CD8-positive, alpha-beta memory T cell (primary cell): ENCODE results near the gene LRCH2. TPM values are rescaled to one million over a fixed set of nuclear protein-coding genes. Genes with fewer than 3 reads are reported as not detected.

Experiments
- CTCF ChIA-PET: fragments of 350-600 bp; sonication (Branson Sonifier 250); formaldehyde crosslinking; loops from one replicate; lab custom pipeline; 2021; ENCODE audit warnings: antibody characterized with exemption; lab: Charles Lee
- POLR2A ChIA-PET: fragments of 350-600 bp; sonication (Branson Sonifier 250); formaldehyde crosslinking; loops from one replicate; lab custom pipeline; 2021; ENCODE audit warnings: antibody characterized with exemption; lab: Charles Lee
- DNase-seq, 5 donors: peaks; one replicate each; pipeline versions ENCODE4 v3.0.0 to v3.0.0-alpha.2; 2020 to 2022; ENCODE audit warnings: mixed read lengths in 1 of 5
- H3K27ac ChIP-seq: one replicate; pipeline ENCODE4 v1.7.0; 2013; ENCODE audit warnings: low read depth, mild to moderate bottlenecking, low read length, moderate library complexity
- H3K27me3 ChIP-seq: 2 replicates; pipeline ENCODE4 v1.7.0; 2013; ENCODE audit warnings: low read length, mild to moderate bottlenecking; ENCODE audit not compliant: insufficient read depth, poor library complexity, severe bottlenecking
- H3K36me3 ChIP-seq: 2 replicates; pipeline ENCODE4 v1.7.0; 2013; ENCODE audit warnings: mild to moderate bottlenecking, low read length, moderate library complexity; ENCODE audit not compliant: insufficient read depth
- H3K4me1 ChIP-seq: 2 replicates; pipeline ENCODE4 v1.7.0; 2013; ENCODE audit warnings: mild to moderate bottlenecking, low read length, moderate library complexity; ENCODE audit not compliant: insufficient read depth
- H3K4me3 ChIP-seq: 2 replicates; pipeline ENCODE4 v1.7.0; 2013; ENCODE audit warnings: mild to moderate bottlenecking, low read length
- H3K9me3 ChIP-seq: 2 replicates; pipeline ENCODE4 v1.7.0; 2013; ENCODE audit warnings: mild to moderate bottlenecking, low read length
- H3K27ac Mint-ChIP-seq, 8 donors: one replicate each; pipeline ENCODE4 v1.8.0; 2020 to 2021; ENCODE audit warnings: mixed read lengths in 8 of 8, mild to moderate bottlenecking in 6 of 8, inconsistent platforms in 3 of 8, moderate library complexity in 3 of 8
- H3K27me3 Mint-ChIP-seq, 2 donors: one replicate each; pipeline ENCODE4 v1.8.0; 2020 to 2021; ENCODE audit warnings: mixed read lengths in 2 of 2, mild to moderate bottlenecking in 1 of 2, moderate library complexity in 1 of 2
- H3K36me3 Mint-ChIP-seq, 3 donors: one replicate each; pipeline ENCODE4 v1.8.0; 2020 to 2021; ENCODE audit warnings: mixed read lengths in 3 of 3, inconsistent platforms in 1 of 3, mild to moderate bottlenecking in 1 of 3
- H3K4me1 Mint-ChIP-seq, 3 donors: one replicate each; pipeline ENCODE4 v1.8.0; 2020 to 2021; ENCODE audit warnings: mixed read lengths in 3 of 3, inconsistent platforms in 1 of 3, mild to moderate bottlenecking in 1 of 3
- H3K4me3 Mint-ChIP-seq, 7 donors: one replicate each; pipeline ENCODE4 v1.8.0; 2020 to 2021; ENCODE audit warnings: mixed read lengths in 7 of 7, mild to moderate bottlenecking in 6 of 7, moderate library complexity in 4 of 7, inconsistent platforms in 2 of 7
- H3K9me3 Mint-ChIP-seq, 5 donors: one replicate each; pipeline ENCODE4 v1.8.0; 2020 to 2022; ENCODE audit warnings: mixed read lengths in 5 of 5, mild to moderate bottlenecking in 3 of 5, moderate library complexity in 2 of 5, inconsistent platforms in 1 of 5
- polyA plus RNA-seq: library from polyadenylated mRNA; unstranded; fragments of 300-500 nt; fragmentation: Illumina TruSeq; gene quantifications from one replicate; pipeline ENCODE4 v1.2.3, GENCODE V29; 2021
- total RNA-seq, 2 experiments: library from RNA; stranded (reverse); gene quantifications; one replicate each; pipeline ENCODE4 v1.2.3, GENCODE V29; 2021

LRCH2 gene
- total and polyA plus RNA-seq, 3 experiments from 2014 or later: not detected

DNA sequence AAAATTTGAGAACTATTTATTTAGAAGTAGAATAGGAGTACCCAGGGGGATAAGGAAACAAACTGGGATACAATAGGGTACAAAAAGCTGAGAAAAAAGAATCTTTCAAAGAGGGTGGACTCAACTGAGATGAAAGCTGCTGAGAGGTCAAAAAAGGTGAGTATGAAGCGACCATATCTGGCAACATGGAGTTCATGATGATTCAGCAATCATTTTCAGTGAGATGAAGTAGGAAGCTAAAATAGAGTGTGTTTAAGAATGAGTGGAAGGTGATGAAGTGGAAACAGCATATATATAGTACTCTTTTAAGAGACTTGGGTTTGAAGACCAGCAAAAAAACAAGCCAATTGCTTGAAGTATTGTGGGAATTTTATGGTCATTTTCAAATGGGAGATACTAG lies 144.5 kb downstream of the LRCH2 start:
- ChIA-PET POLR2A (no interaction called here), CTCF (no interaction called here)
- H3K4me1 ChIP-seq: no peaks in the 10 kb centered on the region
- Mint-ChIP-seq H3K4me1 (no peaks in the 10 kb centered on the region), H3K27me3 (peaks cover 0 to 6% of the 10 kb centered on the region in 2 donors), H3K9me3 (peaks cover 0 to 2% (median 0%) of the 10 kb centered on the region in 5 donors), H3K27ac (no peak overlapping the region), H3K36me3 (no peaks in the 10 kb centered on the region), H3K4me3 (no peak overlapping the region)
- DNase-seq: no peak
- H3K36me3 ChIP-seq: no peaks in the 10 kb centered on the region
- H3K27me3 ChIP-seq: no peaks in the 10 kb centered on the region
- H3K9me3 ChIP-seq: no peaks in the 10 kb centered on the region
- H3K4me3 ChIP-seq: no peak overlapping the region
- H3K27ac ChIP-seq: no peak overlapping the region

DNA sequence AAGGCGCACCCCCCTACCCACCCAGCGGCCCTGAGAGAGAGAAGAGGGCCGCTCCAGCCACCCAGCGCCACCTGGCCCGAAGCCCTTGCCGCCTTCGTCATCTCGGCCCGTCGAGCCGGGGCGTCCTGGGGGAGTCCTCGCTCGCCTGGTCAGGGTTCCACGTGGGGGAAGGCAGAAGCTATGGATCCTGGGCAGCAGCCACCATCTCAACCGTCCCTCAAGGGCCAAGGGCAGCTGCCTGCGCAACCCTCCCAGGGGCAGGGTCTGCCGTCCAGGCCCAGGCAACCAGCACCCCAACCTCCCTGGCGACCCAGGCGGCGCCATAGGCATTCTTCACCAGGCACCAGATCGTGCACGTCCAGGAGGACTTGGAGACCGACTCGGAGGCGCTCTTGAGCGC lies 165.0 kb downstream of the LRCH2 start:
- Histone ChIP-seq H3K27me3 (no peaks in the 10 kb centered on the region), H3K27ac (no peak overlapping the region), H3K4me1 (no peaks in the 10 kb centered on the region), H3K4me3 (no peak overlapping the region), H3K9me3 (no peaks in the 10 kb centered on the region), H3K36me3 (no peaks in the 10 kb centered on the region)
- POLR2A ChIA-PET: no interaction called here
- no peak overlapping the region for H3K27ac Mint-ChIP-seq
- DNase-seq: no peak
- no peak overlapping the region for H3K4me3 Mint-ChIP-seq
- H3K9me3 Mint-ChIP-seq: peaks cover 0 to 4% (median 0%) of the 10 kb centered on the region in 5 donors
- no peaks in the 10 kb centered on the region for H3K36me3 Mint-ChIP-seq
- CTCF ChIA-PET: no interaction called here
- peaks cover 0 to 4% of the 10 kb centered on the region in 2 donors for H3K27me3 Mint-ChIP-seq
- H3K4me1 Mint-ChIP-seq: no peaks in the 10 kb centered on the region

- DNase-seq: no peak
- H3K27ac ChIP-seq: no peak overlapping the region
- H3K9me3 ChIP-seq: no peaks in the 10 kb centered on the region
- H3K4me3 ChIP-seq: no peak overlapping the region
- CTCF ChIA-PET: no interaction called here
- Mint-ChIP-seq H3K36me3 (no peaks in the 10 kb centered on the region), H3K9me3 (peaks cover 0 to 5% (median 2%) of the 10 kb centered on the region in 5 donors), H3K27me3 (peaks cover 0 to 4% of the 10 kb centered on the region in 2 donors), H3K4me1 (no peaks in the 10 kb centered on the region), H3K27ac (no peak overlapping the region), H3K4me3 (no peak overlapping the region)
- H3K36me3 ChIP-seq: no peaks in the 10 kb centered on the region
- no peaks in the 10 kb centered on the region for H3K4me1 ChIP-seq
- H3K27me3 ChIP-seq: no peaks in the 10 kb centered on the region
- POLR2A ChIA-PET: no interaction called here
Measured at GRCh38 chrX:115067812-115068211, 166.1 kb downstream of the LRCH2 start.

- POLR2A ChIA-PET: no interaction called here
- H3K4me1 Mint-ChIP-seq: no peaks in the 10 kb centered on the region
Measured at GRCh38 chrX:115065304-115065703, 168.6 kb downstream of the LRCH2 start.

More at GRCh38 chrX:115065304-115065703, 168.6 kb downstream of the LRCH2 start:
- Mint-ChIP-seq H3K9me3 (peaks cover 0 to 8% (median 4%) of the 10 kb centered on the region in 5 donors), H3K4me3 (no peak overlapping the region), H3K36me3 (no peaks in the 10 kb centered on the region), H3K27me3 (peaks cover 0 to 2% of the 10 kb centered on the region in 2 donors), H3K27ac (no peak overlapping the region)
- Histone ChIP-seq H3K36me3 (no peaks in the 10 kb centered on the region), H3K9me3 (no peaks in the 10 kb centered on the region), H3K4me1 (no peaks in the 10 kb centered on the region), H3K27me3 (no peaks in the 10 kb centered on the region), H3K4me3 (no peak overlapping the region), H3K27ac (no peak overlapping the region)
- CTCF ChIA-PET: no interaction called here
- no peak for DNase-seq

Other genes starting within 250 kb of the LRCH2 start
- gene IL13RA2, start 216.5 kb downstream of the LRCH2 start, total RNA-seq: not detected
- gene IL13RA2, start 216.5 kb downstream of the LRCH2 start, polyA plus RNA-seq: not detected
- not detected for gene RBMXL3, start 44.7 kb downstream of the LRCH2 start, total RNA-seq
- not detected for gene RBMXL3, start 44.7 kb downstream of the LRCH2 start, polyA plus RNA-seq
- not detected for gene LUZP4, start 55.6 kb upstream of the LRCH2 start, total RNA-seq
- not detected for gene LUZP4, start 55.6 kb upstream of the LRCH2 start, polyA plus RNA-seq